GM23248 (cell line): ENCODE measurements around the gene CENPC.

Source experiments
- EZH2 ChIP-seq: fragments of 200-600 bp; sonication (generic); IDR thresholded peaks from 2 replicates; pipeline ENCODE4 v1.6.1; 2018; ENCODE audit warnings: antibody characterized with exemption, mild to moderate bottlenecking; ENCODE audit not compliant: insufficient read depth, poor library complexity, severe bottlenecking
- EZH2phosphoT487 ChIP-seq: fragments of 200-600 bp; sonication (generic); IDR thresholded peaks from 2 replicates; pipeline ENCODE4 v1.6.1; 2018; ENCODE audit warnings: antibody characterized with exemption, moderate library complexity, mild to moderate bottlenecking, low read depth; ENCODE audit not compliant: insufficient read depth

GRCh38 chr4:67575232-67576058 lies 30.1 kb upstream of the CENPC start:
- TF ChIP-seq EZH2phosphoT487 (no peak), EZH2 (no peak)
